ENCODE data around the gene SLC35E1.
A peak's percentile ranks its signal among the peaks of the same experiment; 100 is the strongest.
"Not testable (repeated sequence)": the region's sequence is repeated elsewhere in the genome, so short reads cannot be mapped to it uniquely, and the experiment has no call there.

The SLC35E1 gene

DNA sequence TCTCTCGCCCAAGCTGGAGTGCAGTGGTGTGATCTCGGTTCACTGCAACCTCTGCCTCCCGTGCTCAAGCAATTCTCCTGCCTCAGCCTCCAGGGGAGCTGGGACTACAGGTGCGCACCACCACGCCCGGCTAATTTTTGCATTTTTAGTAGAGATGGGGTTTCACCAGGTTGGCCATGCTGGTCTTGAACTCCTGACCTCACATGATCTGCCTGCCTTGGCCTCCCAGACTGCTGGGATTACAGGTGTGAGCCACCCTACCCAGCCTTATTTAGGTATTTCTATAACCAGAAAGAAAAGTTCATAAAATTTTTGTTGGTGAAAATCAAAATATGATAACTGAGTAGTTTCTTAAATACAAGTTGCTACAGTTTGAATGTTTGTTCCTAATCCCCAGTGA lies 28.5 kb downstream of the SLC35E1 start:
- DNase-seq = not testable (repeated sequence)

DNA sequence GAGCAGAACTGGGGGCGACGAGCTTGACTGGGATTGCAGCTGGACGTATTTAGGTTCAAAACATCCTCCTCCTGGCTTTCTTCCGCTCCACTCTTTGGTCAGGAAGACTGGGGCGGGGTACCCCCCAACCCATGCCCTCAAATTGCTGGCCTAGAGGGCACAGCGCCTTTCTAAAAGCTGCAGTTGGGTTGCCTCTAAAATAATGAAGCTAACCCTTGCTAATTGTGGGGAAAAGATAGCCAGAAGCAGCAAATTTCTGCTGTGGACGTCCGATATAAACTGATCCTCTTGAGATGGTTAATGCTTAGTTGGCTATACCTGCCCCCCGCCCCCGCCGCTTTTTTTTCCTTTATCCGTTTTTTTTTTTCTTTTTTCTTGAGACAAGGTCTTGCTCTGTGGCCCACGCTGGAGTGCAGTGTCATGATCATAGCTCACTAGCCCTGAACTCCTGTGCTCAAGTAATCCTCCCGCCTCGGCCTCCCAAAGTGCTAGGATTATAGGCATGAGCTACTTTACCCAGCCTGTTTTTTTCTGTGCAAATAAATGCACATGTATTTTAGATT lies 29.2 kb downstream of the SLC35E1 start:
- DNase-seq = no peak

DNA sequence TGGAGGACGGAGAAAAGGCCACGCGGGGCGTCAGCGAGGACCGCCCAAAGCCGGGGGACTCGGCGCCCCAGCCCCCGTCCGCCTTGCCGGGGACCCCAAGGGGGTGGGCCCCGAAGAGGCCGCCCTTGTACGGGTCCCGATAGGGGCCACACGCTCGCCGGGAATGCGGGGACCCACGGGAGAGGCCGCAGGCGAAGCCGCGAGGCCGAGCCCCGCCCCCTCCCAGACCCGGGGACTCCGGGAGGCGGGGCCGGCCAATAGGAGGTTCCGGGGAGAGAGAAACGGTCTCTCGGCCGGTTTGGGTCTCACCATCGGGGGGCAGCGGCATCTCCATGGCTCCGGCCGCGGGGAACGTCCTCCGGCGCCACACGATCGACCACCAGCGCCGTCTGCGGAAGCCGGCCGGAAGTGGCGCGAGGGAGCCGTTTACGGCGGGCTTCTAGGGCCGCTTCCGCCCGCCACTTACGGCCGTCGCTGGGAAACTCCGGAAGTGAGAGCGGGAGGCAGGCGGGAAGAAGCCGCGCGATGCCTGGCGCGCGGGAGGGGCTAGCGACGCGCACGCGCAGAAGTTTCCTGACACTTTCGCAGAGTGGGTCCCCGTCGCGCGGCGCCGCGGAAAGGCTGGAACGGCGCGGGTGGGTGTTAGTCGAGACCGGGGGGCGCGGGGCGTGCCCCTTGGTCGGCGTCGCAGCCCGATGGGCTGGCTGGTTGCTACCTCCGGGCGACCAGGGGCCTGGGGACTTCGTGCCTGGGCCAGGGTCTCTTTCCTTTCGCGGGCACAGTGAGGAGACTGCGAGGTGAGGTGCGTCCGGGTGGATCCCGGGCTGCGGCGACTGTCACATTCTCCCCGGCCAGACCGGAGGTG lies 29.9 kb downstream of the SLC35E1 start, which contains the start of gene CHERP:
Gene CHERP (minus strand): TSS at position 393 of the 865 bp plus-strand sequence. CDS start 59 bp downstream, at position 334.
- peak; percentile 97 for DNase-seq

DNA sequence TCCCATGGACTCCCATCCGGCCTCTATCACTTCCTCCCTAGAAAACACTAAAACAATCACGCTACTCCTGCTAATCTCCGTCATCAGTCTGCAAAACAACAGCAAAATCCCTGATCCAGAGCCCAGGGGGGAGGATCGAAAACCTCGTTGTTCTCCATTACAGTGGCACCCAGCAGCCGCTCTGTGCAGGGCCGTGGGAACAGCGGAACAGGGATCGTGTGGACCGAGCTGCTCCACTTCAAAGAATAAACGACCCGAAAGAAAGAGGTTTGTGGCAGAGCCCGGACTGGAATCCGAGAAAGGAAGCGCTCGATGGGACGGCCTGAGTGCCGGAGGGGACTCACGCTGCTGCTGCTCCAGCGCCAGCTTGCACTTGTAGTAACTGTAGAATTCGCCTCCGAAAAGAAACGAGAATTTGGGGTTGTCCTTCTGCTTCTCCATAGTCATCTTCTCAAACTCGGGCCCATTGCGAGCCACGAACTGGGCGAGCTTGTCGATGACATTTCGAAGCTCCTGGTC lies 30.6 kb downstream of the SLC35E1 start:
- DNase-seq = no peak

DNA sequence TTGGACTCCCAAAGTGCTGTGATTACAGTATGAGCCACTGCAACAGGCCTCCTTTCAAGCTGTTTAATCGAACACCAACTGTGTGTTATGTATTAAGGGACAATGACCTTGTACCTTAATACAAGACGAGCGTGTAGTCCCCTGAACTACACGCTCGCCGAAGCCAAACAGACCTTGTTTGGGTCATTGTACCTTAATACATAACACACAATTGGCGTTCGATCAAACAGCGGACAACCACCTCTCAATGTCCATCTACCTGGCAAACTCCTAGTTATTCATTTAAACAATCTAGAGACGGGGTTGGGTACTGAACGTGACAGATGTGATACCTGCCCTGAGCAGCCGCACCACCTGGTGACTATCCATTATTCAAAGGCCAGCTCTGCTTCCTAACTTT lies 31.3 kb downstream of the SLC35E1 start:
- DNase-seq = no peak

DNA sequence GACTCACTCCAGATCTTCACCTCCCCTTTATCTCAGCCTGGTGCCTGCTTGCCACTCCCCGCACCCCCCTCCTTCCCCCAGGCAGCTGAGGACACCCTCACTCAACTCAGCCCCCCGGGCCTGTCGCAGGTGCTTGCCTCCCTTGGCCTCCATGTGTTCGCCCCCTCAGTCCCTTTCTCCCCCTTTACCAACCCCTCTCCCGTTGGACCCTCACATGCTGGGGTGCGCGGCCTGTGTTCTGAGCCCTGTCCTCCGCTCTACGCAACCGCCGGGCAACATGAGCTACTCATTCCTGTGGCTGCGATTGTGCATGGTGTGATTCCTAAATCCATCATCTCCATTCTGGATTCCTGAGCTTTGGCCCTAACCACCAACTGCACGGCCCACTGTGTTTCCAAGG lies 35.1 kb downstream of the SLC35E1 start:
- DNase-seq = no peak

GRCh38 chr19:16536130-16536529 lies 36.1 kb downstream of the SLC35E1 start:
- DNase-seq = no peak

GRCh38 chr19:16535381-16535780 lies 36.8 kb downstream of the SLC35E1 start:
- DNase-seq = no peak

DNA sequence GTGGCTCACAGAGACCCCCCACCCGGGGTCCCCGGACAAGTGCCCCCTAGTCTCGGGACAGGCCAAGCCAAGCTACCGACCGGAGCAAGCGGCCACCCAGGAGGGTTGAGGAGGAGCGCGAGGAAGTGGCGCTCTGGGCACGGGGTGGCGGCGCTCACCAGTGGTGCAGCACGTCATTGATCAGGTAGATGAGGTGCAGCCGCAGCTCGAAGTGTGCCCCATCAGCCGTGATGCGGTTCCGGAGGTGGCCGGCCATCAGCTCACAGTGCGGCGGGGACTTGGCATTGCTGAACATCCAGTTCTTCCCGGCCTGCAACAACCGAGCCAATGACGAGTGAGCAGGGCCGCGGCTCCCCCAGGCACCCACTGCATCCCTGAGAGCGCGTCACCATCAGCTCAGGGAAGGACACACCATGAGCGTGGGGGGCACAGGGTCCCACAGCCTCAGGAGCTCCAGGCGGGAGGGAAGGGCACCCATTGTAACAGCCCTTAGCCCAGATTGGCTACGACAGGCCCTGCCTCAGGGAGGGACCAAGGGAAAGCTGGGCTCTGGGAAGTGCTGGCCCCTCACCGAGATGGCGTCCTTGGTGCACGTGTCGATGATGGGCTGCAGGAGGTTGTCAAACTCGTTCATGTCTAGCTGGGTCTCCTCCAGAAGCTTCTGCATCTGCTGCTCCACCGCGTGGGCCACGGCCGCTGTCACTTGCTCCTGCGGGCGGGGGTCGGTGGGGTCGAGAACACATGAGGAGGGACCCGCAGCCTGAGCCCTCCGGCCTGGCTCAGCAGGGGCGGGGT lies 39.6 kb downstream of the SLC35E1 start:
- no peak for DNase-seq

DNA sequence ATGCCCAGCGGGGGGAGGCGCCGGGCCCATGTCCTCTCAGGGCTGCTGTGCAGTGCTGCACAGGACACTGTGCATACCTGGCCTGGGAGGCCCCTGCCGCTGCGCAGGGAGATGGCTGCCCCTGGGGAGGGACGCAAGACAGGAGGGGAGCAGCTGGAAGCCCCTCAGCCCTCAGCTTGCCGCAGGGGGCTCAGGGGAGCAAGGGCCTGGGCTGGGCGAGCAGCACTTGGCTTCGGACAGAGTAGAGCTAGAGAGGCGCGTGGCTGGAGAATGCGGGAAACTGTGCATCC lies 40.9 kb downstream of the SLC35E1 start:
- DNase-seq = no peak

GRCh38 chr19:16530540-16531379 lies 41.5 kb downstream of the SLC35E1 start:
- DNase-seq = no peak

GRCh38 chr19:16529466-16530144 lies 42.6 kb downstream of the SLC35E1 start:
- DNase-seq = no peak

DNA sequence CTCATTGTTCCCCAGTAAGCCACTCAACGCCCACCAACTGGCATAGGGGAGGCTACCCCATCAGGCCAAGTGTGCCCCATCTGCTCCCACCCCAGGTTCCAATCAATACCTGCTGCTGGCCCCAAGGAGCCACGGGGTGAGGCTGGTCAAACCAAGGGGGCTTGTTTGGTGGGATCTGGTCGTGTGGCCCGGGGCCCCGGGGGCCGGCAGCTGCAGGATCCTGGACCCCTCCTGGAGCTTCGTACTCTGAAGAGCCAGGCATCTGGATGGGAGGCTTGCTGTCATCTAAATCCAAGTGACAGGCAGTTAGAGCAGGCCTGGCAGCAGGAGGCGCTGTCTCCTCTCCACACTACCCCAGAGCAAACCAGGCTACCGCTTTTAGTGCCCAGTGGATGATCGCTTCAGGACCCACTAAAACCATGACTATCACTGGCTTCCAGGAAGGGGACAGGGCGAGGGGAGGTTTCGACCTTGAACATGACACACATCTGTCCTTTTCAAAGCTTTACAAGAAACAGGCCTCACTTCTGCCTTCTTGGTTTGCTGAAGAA lies 44.2 kb downstream of the SLC35E1 start:
- peak; percentile 67 for DNase-seq

GRCh38 chr19:16527334-16527935 lies 44.8 kb downstream of the SLC35E1 start:
- no peak for DNase-seq

DNA sequence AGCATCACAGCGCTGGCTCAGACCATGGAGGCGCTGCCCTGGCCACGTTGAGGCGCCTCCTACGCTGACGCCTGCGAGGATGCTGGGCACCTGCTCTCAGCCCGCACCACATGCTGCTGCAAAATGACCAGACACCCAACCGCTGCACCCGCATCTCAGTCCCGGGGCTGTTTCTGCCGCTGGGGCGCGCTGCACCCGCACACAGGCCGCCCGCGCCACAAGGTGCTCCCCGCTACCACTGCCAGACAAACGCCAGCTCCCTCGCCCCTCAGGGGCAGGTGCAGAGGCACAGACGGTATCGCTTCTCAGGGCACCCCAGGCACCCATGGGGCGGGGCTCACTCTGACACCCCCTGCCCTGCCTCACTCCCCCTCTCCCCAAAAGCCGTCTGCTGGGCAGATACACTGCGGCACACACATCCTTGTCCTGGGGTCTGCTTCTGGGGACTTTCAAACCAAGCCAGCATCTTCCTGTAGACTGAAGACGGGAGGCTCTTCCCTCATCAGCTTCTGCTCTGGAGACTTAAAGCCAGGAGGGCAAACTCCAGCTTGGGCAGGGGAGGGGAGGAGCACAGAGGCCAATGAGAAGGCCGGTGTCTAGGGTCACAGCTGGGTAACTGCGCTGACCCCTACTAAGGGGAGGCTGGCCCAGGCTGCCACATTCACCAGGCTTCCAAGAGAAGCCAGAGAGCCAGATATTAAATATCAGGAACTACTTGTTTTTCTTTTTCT lies 46.3 kb downstream of the SLC35E1 start:
- no peak for DNase-seq

DNA sequence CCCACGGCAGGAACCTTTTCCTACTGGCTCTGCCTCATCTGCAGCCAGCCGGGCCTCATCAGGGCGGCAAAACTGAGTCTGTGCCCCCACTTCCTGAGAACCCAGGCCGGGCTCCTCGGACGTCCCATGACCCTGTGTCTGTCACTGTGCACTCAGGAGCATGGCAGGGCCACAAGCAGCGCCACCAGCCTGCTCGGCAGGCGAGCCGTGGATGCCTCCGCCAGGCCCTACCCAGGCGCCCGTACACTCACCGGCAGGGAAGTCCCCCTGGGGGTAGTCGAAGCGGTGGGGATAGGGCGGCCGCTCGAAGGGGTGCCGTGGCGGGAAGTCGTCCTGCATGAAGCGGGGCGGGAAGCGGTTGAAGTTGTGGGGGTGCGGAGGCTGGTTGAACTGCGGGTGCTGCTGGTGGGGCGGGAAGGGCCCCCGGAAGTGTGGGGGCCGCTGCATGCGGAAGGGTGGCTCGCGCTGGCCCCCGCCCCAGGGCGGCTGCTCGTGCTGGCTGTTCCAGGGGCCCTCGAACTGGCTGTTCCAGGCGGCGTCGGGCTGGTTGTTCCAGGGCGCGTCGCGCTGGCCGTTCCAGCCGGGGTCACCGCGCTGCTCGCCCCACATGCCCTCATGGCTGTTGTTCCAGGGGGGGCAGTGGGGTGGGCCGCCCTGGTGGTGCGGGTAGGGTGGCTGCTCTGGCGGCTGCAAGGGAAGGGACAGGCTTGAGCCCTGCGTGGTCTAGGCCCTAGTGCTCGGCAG lies 47.1 kb downstream of the SLC35E1 start:
- no peak for DNase-seq

- DNase-seq = no peak
These were observed 49.4 kb downstream of the SLC35E1 start for GRCh38 chr19:16522559-16523377.

GRCh38 chr19:16521715-16522289 lies 50.4 kb downstream of the SLC35E1 start:
- no peak for DNase-seq

Data from activated CD8-positive, alpha-beta memory T cell treated with anti-CD3 and anti-CD28 coated beads for 24 hours (primary cell).